ENCODE results near the gene KIF14. TPM values are rescaled to one million over a fixed set of nuclear protein-coding genes. Genes with fewer than 3 reads are reported as not detected.

Gene KIF14
- total and polyA plus RNA-seq, 2 of the 13 experiments (the other 11 are each of a cell fraction or from before 2014, with no cell fraction given), result 3.3 to 11.2 TPM

- TF ChIP-seq GPBP1L1 (CRISPR knock-in tag; IDR thresholded peaks at IDR 0.05), result no peak
- no peak for TF ChIP-seq CREM (IDR thresholded peaks at IDR 0.05)
- TF ChIP-seq CREM (CRISPR knock-in tag; IDR thresholded peaks at IDR 0.05), result no peak
- TF ChIP-seq ZNF891 (CRISPR knock-in tag; IDR thresholded peaks at IDR 0.05), result peak; percentile 78; the same call in 1 of the 2 replicates
- TF ChIP-seq HDAC2 (CRISPR knock-in tag; IDR thresholded peaks at IDR 0.05), result peak; percentile 82
- no peak for TF ChIP-seq NR1H2 (CRISPR knock-in tag; IDR thresholded peaks at IDR 0.05; ENCODE audit: borderline replicate concordance, low read depth)
- TF ChIP-seq MLLT10 (CRISPR knock-in tag; IDR thresholded peaks at IDR 0.05), result no peak
- TF ChIP-seq E2F2 (CRISPR knock-in tag; IDR thresholded peaks at IDR 0.05; ENCODE audit: borderline replicate concordance), result 0 out of 2 replicates have a peak, but pooled peaks have one; percentile 29
- no peak for TF ChIP-seq AKAP8 (CRISPR knock-in tag; IDR thresholded peaks at IDR 0.05)
- TF ChIP-seq ZNF343 (CRISPR knock-in tag; IDR thresholded peaks at IDR 0.05), result peak; percentile 80; the same call in 1 of the 2 replicates
- peak; percentile 21; the same call in 1 of the 2 replicates for TF ChIP-seq STAT5B (CRISPR knock-in tag; IDR thresholded peaks at IDR 0.05)
- no peak for TF ChIP-seq ZNF350 (CRISPR knock-in tag; IDR thresholded peaks at IDR 0.05; ENCODE audit: borderline replicate concordance, low read depth)
- TF ChIP-seq CREB3 (CRISPR knock-in tag; IDR thresholded peaks at IDR 0.05), result no peak
- TF ChIP-seq ZNF549 (CRISPR knock-in tag; IDR thresholded peaks at IDR 0.05), result no peak
- TF ChIP-seq NFKB2 (CRISPR knock-in tag; IDR thresholded peaks at IDR 0.05; ENCODE audit: borderline replicate concordance), result peak; percentile 54; the same call in 1 of the 2 replicates
- no peak for TF ChIP-seq GZF1 (CRISPR knock-in tag; IDR thresholded peaks at IDR 0.05)
- TF ChIP-seq IKZF1 (IDR thresholded peaks at IDR 0.05), result no peak
- TF ChIP-seq ZNF710 (CRISPR knock-in tag; IDR thresholded peaks at IDR 0.05; ENCODE audit: borderline replicate concordance), result peak; percentile 31; the same call in 1 of the 2 replicates
- peak; percentile 46; the same call in 1 of the 2 replicates for TF ChIP-seq THAP9 (CRISPR knock-in tag; IDR thresholded peaks at IDR 0.05; ENCODE audit: borderline replicate concordance)
These were observed 49.0 kb upstream of the KIF14 start, which contains the start of gene DDX59 (continued) for GRCh38 chr1:200669314-200670241.
